GM19395 (cell line): Measurements from ENCODE around the gene NDUFA13.
A peak's percentile ranks its signal among the peaks of the same experiment; 100 is the strongest.
"Not testable (repeated sequence)": the region's sequence is repeated elsewhere in the genome, so short reads cannot be mapped to it uniquely, and the experiment has no call there.

Source experiments
- ATAC-seq: cut with Tn5 transposase; IDR thresholded peaks from one replicate; pipeline ENCODE4 v1.9.1; 2021; ENCODE audit warnings: mild to moderate bottlenecking, moderate library complexity; ENCODE audit not compliant: unreplicated experiment

NDUFA13 gene

DNA sequence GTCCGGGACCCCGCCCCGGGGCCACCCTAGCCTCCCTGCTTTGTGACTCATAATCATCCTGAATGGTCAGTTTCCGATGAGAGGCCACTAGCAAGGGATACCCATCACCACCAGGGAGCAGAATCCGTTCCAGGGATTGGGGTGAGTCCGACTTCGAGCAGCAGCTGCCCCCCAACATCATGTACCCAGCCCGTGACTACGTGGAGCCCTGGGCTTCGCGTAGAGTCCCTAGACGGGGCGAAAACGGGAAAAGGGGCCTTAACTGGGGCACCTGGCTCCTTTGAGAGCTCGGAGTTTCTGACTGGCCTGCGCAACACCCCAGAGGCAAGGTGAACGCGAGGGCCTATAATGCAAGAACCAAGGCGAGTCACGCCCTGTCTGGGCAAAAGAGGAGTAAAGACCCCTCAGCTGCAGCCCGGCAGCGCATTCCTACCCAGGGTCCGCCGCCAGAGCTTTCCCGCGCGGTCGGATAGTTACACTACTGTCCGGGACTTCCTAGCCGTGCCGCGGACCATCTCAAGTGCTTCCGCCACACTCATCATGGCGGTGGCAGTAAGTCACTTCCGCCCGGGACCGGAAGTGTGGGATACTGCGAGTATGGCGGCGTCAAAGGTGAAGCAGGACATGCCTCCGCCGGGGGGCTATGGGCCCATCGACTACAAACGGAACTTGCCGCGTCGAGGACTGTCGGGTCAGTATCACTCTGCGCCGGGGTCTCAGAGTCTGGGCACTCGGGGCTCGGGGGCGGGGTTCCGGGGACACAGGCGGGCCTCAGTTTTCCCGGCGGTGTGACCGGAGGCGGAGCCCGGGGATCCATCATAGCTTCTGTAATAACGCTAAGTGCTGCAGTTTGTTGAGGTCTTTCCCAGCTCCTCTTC lies at the start of gene NDUFA13:
Gene NDUFA13, plus strand, starts transcription at position 584 of the 878 bp plus-strand sequence. Its CDS starts 14 bp downstream, at position 598.
- peak; percentile 94 for ATAC-seq

DNA sequence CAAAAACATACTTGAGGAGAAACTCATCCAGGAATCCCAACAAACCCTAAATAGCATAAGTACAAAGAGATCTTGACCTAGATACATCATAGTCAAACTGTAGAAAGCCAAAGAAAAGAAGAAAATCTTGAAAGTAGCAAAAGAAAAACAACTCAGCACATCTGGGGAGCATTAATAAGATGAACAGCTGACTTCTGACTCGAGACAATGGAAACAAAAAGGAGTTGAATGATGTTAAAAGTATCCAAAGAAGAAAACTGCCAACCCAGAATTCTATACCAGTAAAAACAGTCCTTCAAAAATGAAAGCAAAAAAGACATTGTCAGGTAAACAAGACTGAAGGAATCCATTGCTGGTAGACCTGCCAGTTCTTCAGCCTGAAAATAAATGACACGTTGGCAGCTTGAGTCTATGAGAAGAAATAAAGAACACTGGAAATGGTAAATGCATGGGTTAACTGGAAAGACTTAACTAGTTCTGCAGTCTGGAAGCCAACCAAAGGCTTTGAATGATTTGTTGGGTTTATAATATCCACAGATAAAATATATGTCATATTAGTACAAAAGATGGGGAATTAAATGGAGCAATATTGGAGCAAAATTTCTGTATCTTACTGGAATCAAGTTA lies 47.5 kb upstream of the NDUFA13 start:
- no peak for ATAC-seq

DNA sequence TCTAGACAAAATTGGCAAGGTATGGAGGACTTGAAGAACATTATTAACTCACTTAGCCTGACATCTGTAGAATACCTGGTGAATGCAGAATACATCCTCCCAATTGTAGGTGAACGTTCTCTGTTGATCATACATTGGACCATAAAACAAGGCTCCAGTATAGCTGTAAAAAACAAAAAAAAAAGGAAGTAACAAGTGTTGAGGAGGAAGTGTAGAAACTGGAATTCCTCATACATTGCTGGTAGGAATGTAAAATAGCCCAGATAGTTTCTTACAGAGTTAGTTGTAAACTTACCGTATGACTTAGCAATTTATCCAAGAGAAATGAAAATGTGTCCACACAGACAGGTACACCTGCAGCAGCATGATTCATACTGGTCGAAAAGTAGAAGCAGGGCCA lies 45.4 kb upstream of the NDUFA13 start:
- no peak for ATAC-seq

DNA sequence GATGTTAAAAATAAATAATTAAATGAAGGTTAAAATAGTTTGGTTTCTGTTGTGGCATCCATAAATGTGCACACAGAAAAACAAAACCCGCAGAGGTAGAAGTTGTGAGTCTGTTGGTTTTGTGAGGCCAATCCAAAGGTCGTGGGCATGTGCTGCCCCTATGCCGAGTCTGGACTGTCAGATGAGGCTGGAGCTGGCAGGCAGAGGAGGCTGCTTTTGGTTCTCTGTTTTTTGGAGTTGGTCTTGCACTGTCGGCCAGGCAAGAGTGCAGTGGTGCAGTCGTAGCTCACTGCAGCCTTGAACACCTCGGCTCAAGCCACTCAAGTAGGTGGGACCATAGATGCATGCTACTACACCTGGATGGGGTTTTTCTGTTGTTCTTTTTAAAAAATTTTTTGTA lies 44.3 kb upstream of the NDUFA13 start:
- no peak for ATAC-seq

DNA sequence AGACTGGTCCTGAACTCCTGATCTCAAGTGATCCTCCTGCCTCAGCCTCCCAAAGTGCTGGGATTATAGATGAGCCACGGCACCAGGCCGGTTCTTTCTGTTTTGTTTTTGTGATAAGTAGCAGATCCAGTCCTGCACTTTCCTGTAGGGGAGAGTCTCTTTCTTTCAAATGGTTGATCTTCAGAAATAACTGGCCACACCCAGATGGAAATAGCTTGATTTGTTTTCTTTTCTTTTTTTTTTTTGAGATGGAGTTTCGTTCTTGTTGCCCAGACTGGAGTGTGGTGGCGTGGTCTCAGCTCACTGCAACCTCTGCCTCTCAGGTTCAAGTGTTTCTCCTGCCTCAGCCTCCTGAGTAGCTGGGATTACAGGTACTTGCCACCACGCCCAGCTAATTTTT lies 43.9 kb upstream of the NDUFA13 start:
- not testable (repeated sequence) for ATAC-seq

DNA sequence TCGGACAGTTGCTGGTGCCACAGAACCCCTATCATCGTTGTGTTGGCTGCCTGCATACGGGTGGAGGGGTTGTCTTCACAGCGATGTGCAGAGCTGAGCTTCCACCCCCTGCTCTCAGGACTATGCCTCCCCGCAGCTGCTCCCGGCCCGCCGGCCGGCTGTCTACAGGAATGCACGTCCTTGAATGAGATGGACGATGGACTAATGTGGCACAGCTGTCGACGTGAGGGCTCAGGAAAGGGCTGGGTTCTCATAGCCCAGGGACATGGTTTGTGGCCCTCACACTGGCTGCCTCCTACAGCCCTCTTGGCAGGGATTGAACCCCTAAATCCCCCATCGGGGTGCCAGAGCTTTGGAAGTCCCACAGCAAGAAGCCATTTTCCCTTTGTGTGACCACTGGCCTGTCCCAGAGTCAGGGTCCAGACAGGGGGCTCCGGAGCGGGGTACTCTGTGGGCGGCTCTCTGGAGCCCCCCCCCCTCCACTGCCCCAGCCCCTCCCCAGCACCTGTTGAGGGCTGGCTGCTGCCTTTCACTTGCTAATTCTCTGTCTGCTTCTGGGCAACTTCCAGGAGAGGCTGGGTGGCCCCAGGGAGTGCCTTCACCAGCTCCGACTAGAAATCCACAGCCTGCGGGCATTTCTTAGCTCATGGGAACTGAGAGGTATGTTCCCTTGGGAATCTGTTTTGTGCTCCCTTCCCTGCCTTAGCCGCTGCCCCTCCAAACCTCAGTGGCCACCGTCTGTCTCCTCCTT lies 40.8 kb upstream of the NDUFA13 start:
- no peak for ATAC-seq

DNA sequence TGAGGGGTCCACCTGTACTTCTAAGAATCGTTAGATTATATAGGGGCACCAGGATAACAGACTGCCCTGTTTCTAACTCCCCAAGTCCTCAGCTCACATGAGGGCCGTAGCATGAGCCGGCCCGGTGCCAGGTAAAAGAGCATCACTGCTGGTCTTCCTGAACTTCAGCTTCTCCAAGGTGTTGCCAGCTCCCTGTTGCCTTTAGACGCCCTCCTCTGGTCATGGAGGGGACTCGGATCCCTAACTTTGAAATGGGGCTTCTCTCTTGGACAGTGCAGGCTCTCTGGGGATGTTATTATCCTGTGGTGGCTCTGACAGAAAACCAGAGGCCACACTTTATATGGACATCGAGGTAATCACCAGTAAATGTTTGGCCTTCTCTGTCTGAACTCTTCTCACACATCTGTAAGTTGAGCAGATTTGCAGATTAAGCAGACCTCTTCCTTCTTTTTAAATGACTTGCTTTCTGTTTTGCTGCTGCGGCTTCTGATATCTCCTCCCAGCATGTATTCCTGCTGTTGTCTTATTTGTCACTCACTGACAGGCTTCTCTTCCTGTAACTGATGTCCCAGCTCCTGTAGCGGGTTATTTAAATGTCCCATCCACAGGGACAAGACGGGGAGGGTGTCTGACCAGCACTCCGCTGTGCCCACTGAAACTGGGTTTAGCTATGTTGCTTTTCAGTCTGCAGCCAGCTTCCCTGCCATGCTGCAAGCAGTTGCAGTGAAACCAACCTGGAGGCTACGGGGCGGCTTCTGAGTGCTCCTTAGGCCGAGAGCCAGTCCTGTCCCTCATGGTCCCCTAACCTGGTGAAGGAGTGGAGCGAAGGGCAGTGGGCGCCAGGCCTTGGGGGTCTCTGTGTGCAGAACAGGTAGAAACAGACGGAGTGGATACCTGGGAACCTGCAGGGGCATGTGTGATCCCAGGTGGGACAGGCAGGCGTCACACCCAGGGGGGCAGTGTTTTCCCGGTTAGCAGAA lies 39.9 kb upstream of the NDUFA13 start:
- no peak for ATAC-seq

DNA sequence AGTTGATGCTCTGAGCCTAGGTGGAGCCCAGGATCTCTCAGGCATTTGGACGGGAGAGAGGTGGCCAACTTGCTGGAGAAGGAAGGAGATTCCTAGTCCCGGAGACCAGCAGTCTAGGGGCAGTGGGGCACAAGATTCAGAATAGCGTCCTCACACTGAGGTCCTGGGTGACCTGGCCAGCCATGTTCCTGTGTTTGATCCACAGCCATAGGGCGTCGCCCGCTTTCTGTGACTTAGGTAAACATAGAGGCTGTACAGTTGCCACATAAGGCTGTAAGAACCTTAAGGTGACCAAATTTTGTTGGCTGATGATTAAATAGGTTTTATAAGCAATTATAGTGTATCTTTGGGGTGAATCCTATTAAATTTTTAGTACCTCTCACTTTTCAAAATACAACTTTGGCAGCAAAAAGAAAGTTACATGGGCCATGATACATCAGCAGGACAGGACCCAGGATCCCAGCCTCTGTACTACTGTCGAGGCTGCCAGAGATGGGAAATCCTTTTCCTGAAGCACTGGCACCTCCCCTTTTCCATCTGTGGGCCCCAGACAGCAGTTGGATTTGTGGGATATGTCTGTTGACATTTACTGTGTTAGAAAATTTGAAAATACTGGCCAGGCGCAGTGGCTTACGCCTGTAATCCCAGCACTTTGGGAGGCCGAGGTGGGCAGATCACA lies 38.2 kb upstream of the NDUFA13 start:
- no peak for ATAC-seq

DNA sequence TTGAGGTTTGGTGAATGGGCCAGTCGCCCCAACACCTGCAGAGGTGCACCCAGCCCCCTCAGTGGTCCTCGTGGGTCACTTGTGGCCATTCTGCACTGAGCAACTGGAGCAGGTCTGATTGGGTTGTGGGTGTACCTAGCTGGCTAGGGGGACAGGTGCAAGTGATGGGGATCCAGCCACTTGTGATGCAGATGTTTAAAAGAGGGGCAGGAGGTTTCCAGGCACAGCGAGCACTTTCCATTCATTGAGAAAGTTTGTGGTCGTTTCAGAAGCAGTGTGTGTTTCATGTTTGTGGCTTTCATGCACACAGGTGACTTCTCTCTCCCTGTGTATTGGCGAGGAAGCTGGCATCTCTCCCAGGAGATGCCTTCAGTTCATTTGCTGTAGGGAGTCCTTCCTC lies 35.3 kb upstream of the NDUFA13 start:
- no peak for ATAC-seq

DNA sequence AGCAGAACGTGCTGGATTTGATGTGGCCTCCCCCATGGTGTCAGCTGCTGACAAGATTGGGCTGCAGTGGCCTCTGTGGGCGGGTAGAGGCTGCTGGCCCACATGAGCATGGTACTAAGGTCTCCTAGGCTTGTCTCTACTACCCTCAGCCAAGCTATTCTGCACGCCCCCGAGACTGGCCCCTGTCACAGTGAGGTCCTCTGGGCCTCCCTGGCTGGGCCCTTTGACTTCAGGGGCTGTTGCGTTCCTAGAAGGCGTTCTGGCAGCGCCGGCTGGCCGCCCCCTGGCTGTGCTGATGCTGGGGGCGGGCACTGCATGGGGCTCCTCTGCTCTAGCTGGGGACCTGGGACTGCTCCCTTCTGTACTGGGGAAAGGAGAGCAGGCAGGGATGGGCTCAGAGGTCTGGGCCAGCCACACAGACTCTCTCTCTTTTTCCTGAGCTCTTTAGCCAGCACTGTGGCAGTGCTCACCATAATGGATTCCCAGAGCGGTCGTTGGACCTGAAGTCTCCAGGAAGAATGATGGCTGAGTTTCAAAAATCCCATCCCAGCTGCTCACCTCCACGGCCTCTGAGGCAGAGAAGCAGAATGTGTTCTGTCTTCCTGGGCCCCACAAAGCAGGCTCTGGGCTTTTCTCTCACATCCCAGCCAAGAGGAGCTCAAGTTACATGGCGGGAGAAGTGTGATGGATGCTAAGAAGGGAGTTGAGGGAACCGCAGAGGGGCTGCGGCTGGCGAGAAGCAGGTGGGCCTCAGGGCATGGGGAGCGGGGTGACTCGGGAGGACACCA lies 33.0 kb upstream of the NDUFA13 start:
- ATAC-seq: no peak

DNA sequence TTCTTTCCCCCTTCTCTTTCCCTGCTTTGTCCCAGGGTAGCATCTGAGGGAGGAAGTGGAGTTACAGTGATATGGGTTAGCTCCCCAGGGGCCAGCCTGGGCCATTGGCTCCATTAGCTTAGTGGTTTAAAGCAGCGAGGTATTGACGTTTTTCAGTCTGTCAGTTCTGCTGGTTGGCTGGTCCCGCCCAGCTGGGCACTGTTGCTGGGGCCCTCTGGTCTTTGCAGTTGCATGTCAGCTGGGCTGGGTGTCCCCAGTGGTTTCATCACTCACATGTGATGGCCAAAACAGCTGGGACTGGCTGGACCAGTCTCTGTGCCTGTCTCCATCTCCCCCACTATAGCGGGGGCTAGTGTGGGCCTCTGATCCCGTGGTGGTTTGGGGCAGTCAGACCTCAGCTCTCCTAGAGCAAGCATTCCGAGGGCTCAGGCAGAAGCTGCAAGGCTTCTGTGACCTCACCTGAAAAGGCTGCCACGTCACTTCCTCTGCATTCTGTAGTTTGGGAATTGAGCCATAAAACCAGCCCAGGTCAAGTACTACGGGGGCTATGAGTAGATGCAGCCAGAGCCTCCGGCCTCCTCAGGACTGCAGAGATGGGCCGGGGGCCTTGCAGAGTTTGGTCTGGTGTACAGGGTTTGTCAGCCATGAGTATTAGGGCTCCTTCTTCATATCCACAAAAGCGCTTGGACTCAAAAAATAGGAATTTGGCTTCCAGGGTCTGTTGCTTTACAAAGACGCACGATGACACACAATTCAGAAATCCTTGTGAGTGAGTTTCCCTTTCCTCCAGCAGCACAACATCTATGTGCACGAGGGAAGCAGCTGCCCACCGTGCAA lies 30.6 kb upstream of the NDUFA13 start:
- ATAC-seq: no peak

DNA sequence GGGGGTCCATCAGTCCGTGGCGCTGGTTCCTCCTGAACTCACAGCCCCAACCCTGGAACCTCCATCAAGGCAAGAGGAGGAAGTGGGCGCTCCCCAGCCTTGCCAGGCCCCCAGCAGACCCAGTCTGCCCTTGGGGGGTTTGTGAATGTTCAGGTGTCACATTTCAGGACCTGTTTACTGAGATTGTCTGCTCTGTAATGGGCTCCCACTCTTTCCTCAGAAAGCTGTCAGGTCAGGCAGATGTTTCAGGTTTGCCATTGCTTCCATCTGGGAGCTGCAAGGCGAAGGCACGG lies 30.1 kb upstream of the NDUFA13 start:
- no peak for ATAC-seq

DNA sequence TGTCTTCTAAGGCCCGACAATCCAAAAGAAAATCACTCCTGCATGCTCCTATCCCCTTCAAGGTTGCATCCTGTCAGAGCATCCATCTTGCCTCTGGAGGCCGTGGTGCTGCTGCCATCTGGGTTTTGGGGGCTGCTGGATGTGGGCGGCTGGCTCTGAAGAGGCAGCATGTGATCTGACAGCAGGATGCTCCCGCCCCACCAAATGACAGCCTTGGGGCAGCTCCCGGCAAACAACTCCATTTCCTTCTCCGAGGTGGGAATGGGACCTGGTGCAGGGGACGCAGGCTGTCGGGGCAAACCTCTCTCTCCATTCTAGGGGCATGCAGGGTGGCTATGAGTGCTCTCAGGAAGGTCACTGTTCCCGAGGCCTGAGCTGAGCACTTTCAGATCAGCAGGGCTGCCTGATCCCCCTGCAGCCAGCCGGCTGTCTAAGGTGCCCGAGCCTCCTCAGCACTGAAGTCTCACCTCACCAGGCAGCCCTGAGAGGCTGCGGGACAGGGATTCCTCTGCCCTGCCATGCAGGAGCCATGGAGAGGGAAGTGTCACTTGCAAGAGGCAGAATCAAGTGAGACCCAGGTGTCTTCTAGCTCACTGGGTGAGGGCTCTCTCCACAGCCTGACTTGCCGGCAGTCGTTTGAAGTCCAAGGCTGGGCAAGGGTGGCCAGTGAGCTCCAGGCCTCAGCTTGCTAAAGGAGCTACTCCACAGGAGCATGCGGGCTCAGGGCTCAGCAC lies 29.5 kb upstream of the NDUFA13 start:
- no peak for ATAC-seq

DNA sequence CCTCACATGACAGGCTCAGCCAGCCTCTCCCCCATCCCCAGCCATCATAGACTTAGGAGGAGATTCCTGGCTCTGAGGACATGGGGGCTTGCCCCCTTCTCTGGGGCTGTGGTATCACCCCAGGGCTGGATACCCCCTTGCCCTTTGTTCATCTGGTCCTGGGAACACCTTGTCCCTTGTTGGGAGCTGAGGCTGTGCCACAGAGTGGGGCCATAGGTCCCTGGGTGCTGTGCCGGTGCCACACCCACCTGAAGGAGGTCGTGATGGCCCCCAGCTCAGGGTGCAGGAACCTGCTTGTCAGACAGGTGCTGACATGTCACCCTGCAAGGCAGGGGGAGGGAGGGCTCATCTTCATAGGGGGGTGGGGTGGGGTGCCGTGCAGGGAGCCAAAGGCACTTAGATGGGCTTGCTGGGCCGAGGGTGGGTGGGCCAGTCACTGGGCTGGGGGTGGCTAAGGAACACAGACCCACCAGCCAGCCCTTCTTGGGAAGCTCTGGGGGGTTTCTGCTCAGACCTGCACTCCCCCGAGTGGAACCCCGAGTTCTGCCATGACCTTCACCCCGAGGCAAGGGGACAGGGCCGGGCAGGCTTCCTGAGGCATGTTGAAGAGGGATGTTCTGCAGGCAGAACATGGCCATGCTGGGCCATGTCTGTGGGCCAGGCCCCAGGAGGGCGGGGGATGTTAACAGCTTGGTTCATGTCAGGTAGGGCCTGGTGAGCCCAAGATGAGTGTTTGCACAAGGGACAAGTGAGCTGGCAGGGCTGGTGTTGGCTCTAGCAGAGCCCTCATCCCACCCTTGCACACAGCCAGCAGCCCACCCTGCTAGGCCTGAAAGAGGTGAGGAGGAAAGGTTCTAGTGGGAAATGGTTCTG lies 28.7 kb upstream of the NDUFA13 start:
- ATAC-seq: no peak

DNA sequence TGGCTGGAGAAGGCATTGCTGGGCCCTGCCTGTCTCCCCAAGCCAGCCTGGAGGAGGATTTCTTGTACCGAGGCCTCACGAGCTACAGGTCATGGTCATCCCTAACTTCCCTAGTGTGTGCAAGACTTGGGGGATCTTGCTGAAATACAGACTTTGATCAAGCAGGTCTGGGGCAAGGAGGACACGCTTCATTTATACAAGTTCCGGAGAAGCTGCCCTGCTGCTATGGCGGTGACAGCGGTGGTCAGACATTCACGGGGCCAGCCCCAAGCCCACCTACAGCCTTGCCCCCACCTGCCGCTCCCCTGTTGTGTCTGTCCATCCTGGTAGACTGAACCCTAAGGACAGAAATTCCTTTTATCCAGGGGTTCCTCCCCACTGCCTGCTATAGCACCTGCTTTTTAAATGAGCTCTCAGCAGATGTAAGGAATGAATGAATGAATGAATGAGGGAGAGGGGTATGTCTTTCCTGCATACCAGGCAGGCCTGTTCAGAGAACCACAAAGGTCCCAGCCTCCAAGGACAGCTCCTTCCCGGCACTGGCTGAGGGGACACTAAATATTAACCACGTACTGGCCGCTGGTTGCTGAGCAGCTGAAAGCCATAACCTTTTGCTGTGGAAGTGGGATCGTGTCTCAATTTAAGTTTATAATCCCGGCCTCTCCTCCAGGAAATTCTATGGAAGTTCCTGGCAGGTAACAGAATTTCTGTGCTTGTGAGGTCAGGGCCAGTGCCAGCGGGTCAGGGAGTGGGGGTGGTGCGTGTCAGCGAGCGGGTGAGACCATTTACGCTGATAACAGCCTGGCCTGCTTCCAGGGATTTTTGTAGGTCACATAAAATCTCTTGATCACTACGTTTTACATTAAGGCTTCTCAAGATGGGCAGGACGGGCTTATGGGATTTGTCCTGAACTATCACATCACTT lies 27.8 kb upstream of the NDUFA13 start:
- ATAC-seq: no peak
